ENCODE measurements around the gene CDR2L.
"Not testable (repeated sequence)": the region's sequence is repeated elsewhere in the genome, so short reads cannot be mapped to it uniquely, and the experiment has no call there.

The CDR2L gene

DNA sequence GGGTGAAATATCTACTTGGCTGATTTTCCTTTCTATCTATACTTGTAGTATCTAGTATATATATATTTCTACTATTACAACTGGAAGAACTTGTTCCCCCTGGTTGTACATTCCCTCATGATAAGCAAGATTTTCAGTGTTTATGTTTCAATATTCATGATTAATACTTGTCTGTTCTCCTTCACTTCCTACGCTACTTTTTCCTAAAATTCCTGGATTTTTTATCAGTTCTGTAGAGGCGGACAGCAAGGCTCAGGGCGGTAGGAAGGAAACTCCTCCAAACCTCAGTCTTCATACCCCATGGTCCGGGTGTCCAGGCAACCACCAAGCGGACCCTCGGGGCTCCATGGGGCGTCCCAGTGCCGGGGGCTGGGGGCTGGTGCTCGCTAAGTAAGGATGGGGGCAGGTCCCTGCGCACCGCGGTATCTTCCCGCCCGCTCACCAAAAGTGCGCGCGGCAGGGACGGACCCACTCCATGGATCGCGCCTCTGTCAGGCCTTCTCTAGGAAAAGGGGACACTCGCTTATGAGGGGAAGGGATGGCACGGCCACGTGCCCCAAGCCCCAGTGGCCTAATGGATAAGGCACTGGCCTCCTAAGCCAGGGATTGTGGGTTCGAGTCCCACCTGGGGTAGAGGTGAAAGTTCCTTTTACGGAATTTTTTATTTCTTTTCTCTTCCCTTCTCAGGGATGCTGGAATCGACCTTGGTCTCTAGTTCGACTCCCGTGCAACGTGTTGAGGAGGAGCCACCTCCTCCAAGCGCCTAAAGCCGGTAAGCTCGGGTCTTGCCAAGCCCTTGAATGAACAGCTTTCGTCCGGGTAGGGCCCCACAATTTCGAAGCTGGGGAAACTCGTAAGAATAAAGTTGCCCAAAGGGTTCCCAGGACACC is 46.2 kb downstream of the CDR2L start:
- TF ChIP-seq, protein P1, sequence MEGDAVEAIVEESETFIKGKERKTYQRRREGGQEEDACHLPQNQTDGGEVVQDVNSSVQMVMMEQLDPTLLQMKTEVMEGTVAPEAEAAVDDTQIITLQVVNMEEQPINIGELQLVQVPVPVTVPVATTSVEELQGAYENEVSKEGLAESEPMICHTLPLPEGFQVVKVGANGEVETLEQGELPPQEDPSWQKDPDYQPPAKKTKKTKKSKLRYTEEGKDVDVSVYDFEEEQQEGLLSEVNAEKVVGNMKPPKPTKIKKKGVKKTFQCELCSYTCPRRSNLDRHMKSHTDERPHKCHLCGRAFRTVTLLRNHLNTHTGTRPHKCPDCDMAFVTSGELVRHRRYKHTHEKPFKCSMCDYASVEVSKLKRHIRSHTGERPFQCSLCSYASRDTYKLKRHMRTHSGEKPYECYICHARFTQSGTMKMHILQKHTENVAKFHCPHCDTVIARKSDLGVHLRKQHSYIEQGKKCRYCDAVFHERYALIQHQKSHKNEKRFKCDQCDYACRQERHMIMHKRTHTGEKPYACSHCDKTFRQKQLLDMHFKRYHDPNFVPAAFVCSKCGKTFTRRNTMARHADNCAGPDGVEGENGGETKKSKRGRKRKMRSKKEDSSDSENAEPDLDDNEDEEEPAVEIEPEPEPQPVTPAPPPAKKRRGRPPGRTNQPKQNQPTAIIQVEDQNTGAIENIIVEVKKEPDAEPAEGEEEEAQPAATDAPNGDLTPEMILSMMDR (IDR thresholded peaks at IDR 0.05; ENCODE audit: low read depth, low read length) = no peak
- peak; percentile 91 to 98 for DNase-seq (ENCODE audit: low read depth in 2 of 2)
- peak overlapping the region; percentile 78 to 87 for H3K4me3 ChIP-seq (replicated peaks in 1 of 2; ENCODE audit: low read depth in 2 of 2, low read length in 2 of 2)

DNA sequence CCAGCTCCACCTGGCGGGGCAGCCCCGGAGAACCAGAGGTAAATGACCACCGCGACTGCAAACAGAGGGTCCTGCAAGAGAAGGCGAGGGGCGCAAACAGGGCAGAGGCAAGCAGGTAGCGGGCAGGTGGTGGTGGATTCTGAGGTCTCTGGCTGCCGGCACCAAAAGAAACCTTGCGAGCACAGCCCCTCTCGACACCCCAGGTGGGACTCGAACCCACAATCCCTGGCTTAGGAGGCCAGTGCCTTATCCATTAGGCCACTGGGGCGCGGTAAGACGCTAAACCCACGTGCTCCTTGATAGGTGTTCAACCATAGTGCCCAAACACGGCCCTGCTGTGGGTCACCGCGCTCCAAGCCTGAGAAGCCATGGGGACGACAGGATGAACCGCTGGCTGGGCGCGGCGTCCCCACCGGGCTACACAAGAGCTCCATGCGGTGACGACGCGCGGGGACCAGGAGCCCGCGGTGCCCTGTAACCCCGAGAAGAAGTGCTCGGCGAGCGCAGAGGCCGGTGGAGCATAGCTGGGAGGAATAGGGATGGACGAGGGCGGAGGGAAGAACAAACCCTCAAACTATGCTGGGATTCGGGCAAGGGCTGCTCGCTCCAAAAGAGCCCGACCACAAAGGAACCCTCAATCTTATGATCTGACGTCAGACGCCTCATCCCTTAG is 46.9 kb downstream of the CDR2L start:
- peak overlapping the region; percentile 78 to 87 for H3K4me3 ChIP-seq (replicated peaks in 1 of 2; ENCODE audit: low read depth in 2 of 2, low read length in 2 of 2)
- peak; percentile 90 to 95 for DNase-seq (ENCODE audit: low read depth in 2 of 2)
- TF ChIP-seq, protein P1 (IDR thresholded peaks at IDR 0.05; ENCODE audit: low read depth, low read length) = peak; percentile 24

DNA sequence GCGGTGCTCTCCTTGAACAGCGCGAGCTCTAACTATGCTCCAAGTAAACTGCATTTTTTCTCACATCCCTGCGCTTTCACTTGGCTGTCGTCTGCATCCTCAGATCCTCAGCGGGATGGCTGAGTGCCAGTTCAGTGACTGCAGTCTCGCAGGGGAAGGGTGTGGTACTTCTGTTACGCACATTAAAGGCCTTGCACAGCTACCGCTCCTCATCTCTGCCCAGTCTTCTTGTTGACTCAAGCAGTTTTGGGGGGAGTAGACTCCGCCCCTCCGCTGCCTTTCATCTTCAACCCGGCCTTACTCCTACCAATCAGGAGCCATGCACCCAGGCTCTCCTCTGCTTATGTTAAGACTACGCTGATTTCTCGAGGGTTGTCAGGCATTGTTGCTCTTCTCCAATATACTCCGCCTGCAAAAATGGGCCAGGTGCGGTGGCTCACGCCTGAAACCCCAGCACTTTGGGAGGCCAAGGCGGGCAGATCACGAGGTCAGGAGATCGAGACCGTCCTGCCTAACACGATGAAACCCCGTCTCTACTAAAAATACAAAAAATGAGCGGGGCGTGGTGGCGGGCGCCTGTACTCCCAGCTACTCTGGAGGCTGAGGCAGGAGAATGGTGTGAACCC is 49.3 kb downstream of the CDR2L start:
- TF ChIP-seq, protein P1 (IDR thresholded peaks at IDR 0.05; ENCODE audit: low read depth, low read length) = no peak
- peak; percentile 92 to 95 for DNase-seq (ENCODE audit: low read depth in 2 of 2)
- H3K4me3 ChIP-seq (replicated peaks in 1 of 2; ENCODE audit: low read depth in 2 of 2, low read length in 2 of 2) = no peak overlapping the region

DNA sequence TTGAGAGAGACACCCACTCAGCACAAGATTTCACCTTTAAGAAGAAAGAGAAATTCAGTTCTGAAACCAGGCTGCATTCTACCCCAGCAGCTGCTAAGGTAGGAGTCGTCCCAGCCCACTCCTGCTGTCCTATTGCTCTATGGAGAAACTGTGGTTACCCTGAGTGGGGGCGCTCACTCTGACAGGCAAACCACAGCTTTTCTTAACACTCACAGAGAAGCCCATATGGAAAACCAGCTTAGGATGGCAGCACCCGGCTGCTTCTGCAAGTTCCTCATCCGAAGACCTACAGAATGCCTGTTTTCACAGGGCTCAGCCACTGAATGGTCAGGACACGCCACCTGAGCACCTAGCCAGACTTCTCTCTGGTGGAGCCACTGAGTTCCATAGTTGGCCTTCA is 51.8 kb downstream of the CDR2L start:
- TF ChIP-seq, protein P1 (IDR thresholded peaks at IDR 0.05; ENCODE audit: low read depth, low read length) = no peak
- no peak for DNase-seq (ENCODE audit: low read depth in 2 of 2)
- H3K4me3 ChIP-seq (replicated peaks in 1 of 2; ENCODE audit: low read depth in 2 of 2, low read length in 2 of 2) = no peak overlapping the region

DNA sequence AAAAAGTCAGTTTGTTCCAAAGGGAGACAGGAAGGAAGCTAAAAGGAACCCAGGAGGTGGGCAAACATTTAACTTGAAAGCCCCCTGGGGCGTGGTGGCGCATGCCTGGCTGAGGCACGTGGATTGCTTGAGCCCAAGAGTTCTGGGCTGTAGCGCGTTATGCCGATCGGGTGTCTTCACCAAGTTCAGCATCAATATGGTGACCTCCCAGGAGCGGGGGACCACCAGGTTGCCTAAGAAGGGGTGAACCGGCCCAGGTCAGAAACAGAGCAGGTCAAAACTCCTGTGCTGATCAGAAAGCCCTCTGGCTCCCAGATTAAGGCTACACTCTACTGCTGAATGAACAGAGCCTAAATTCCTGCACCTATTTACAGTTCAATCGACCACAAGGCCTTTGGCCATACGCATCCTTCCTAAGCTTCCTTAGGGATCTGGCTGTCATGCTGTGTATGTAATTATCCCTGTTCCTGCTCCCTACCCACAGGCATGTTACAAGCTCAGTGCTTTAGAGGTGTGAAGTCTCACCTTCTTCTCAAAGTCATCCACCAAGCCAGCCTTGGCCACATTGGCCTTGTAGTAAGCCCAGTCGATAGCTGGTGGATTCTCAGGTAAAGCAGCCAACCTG is 54.3 kb downstream of the CDR2L start:
- no peak for DNase-seq (ENCODE audit: low read depth in 2 of 2)
- H3K4me3 ChIP-seq (replicated peaks in 1 of 2; ENCODE audit: low read depth in 2 of 2, low read length in 2 of 2) = no peak overlapping the region
- TF ChIP-seq, protein P1 (IDR thresholded peaks at IDR 0.05; ENCODE audit: low read depth, low read length) = no peak

DNA sequence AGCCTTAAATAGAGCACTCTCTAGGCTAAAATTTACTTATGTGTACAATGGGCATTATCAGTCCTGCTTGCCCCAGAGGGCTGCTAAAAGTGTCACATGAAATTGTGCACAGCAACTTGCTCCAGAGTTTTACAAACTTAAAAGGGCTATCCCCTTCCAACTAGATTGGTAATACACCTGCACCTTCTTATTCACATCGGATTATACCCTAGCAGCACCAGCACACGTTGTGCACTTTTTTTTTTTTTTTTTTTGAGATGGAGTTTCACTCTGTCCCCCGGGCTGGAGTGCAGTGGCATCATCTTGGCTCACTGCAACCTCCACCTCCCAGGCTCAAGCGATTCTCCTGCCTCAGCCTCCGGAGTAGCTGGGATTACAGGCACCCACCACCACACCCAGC is 56.4 kb downstream of the CDR2L start:
- not testable (repeated sequence) for DNase-seq (ENCODE audit: low read depth in 2 of 2); H3K4me3 ChIP-seq (replicated peaks in 1 of 2; ENCODE audit: low read depth in 2 of 2, low read length in 2 of 2)
